Gastrocnemius medialis (tissue), 4 donors: ENCODE measurements around the gene NLGN1.

ENCODE experiments used
- POLR2A ChIP-seq, 2 donors: fragments of 450-650 bp; IDR thresholded peaks; one replicate each; pipeline ENCODE4 v1.6.1; 2017; ENCODE audit warnings: antibody characterized with exemption in 2 of 2, mild to moderate bottlenecking in 2 of 2, moderate library complexity in 2 of 2
- TF ChIP-seq, protein P1 (sequence below), 5 experiments: fragments of 450-650 bp in 3 of 5; fragments of 200-600 bp in 2 of 5; sonication (generic) in 2 of 5; IDR thresholded peaks in 4 of 5; conservative IDR thresholded peaks in 1 of 5; 1 replicate in 4 of 5; 2 replicates in 1 of 5; pipeline ENCODE4 v1.5.1; 2016 to 2019; ENCODE audit warnings: antibody characterized with exemption in 5 of 5, mild to moderate bottlenecking in 3 of 5, moderate library complexity in 3 of 5

DNA sequence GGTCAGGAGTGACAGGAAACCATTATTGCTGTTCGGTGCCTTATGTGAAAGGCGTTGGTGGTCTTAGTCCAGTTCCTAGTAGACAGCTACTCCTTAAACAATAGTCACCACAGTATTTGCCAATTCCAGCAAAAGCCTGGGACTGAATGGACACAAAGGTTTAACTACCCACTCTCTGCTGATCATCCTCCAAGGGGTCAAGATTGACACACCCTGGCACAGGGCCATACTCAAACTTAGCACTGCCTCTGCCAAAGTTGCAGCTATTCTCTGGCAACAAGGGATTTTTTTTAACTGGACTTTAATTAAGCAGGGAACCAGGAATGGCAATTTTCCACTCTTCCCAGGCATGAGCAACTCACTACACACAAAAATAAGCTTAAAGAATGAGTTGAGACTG, 193.9 kb downstream of the NLGN1 start:
- TF ChIP-seq, protein P1, sequence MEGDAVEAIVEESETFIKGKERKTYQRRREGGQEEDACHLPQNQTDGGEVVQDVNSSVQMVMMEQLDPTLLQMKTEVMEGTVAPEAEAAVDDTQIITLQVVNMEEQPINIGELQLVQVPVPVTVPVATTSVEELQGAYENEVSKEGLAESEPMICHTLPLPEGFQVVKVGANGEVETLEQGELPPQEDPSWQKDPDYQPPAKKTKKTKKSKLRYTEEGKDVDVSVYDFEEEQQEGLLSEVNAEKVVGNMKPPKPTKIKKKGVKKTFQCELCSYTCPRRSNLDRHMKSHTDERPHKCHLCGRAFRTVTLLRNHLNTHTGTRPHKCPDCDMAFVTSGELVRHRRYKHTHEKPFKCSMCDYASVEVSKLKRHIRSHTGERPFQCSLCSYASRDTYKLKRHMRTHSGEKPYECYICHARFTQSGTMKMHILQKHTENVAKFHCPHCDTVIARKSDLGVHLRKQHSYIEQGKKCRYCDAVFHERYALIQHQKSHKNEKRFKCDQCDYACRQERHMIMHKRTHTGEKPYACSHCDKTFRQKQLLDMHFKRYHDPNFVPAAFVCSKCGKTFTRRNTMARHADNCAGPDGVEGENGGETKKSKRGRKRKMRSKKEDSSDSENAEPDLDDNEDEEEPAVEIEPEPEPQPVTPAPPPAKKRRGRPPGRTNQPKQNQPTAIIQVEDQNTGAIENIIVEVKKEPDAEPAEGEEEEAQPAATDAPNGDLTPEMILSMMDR (IDR thresholded peaks at IDR 0.05 in 4 of 5, conservative IDR thresholded peaks at IDR 0.05 in 1 of 5) = no peak
- TF ChIP-seq POLR2A (IDR thresholded peaks at IDR 0.05) = no peak
